ENCODE results near the gene HDAC4. TPM values are rescaled to one million over a fixed set of nuclear protein-coding genes. Genes with fewer than 3 reads are reported as not detected.

Gene HDAC4
- total and polyA plus RNA-seq, 2 donors from 2014 or later = 2.2 to 56.8 TPM

- H3K4me3 ChIP-seq (ENCODE audit: low read length in 3 of 3) = no peak overlapping the region
- TF ChIP-seq CTCF (IDR thresholded peaks at IDR 0.05; ENCODE audit: borderline replicate concordance, extremely low read depth, insufficient read depth) = no peak
- intact Hi-C loops (cut with DNase I) = no loop called here
- no peaks in the 10 kb centered on the region for H3K36me3 ChIP-seq (ENCODE audit: control insufficient read depth in 2 of 3, insufficient read depth in 3 of 3, low read length in 3 of 3)
- peaks cover 2 to 9% (median 4%) of the 10 kb centered on the region in 3 donors for H3K4me1 ChIP-seq (ENCODE audit: control insufficient read depth in 2 of 3, insufficient read depth in 2 of 3, low read depth in 1 of 3, low read length in 3 of 3)
- peak in 2 of 5 donors; percentile 6 to 23 for DNase-seq
- H3K27me3 ChIP-seq (ENCODE audit: control insufficient read depth, insufficient read depth, low read length) = no peaks in the 10 kb centered on the region
- no peak for FAIRE-seq
- H3K9ac ChIP-seq (ENCODE audit: low read length in 3 of 3) = no peak overlapping the region
- H3K27ac ChIP-seq (ENCODE audit: low read depth in 2 of 2, low read length in 2 of 2) = no peak overlapping the region
- H3K9me3 ChIP-seq (ENCODE audit: control insufficient read depth in 2 of 3, insufficient read depth in 1 of 3, low read length in 3 of 3) = no peaks in the 10 kb centered on the region
Observed at GRCh38 chr2:239318151-239318611, 82.6 kb downstream of the HDAC4 start.

GRCh38 chr2:239316562-239317465, 84.0 kb downstream of the HDAC4 start:
- peak in 3 of 5 donors; percentile 24 to 67 (median 54) for DNase-seq
- no peaks in the 10 kb centered on the region for H3K27me3 ChIP-seq (ENCODE audit: control insufficient read depth, insufficient read depth, low read length)
- H3K9me3 ChIP-seq (ENCODE audit: control insufficient read depth in 2 of 3, insufficient read depth in 1 of 3, low read length in 3 of 3) = no peaks in the 10 kb centered on the region
- peaks cover 2 to 9% (median 4%) of the 10 kb centered on the region in 3 donors for H3K4me1 ChIP-seq (ENCODE audit: control insufficient read depth in 2 of 3, insufficient read depth in 2 of 3, low read depth in 1 of 3, low read length in 3 of 3)
- no peak overlapping the region for H3K9ac ChIP-seq (ENCODE audit: low read length in 3 of 3)
- no peaks in the 10 kb centered on the region for H3K36me3 ChIP-seq (ENCODE audit: control insufficient read depth in 2 of 3, insufficient read depth in 3 of 3, low read length in 3 of 3)
- no peak overlapping the region for H3K4me3 ChIP-seq (ENCODE audit: low read length in 3 of 3)
- intact Hi-C loops (cut with DNase I) = no loop called here
- TF ChIP-seq CTCF (IDR thresholded peaks at IDR 0.05; ENCODE audit: borderline replicate concordance, extremely low read depth, insufficient read depth) = no peak
- FAIRE-seq = no peak
- no peak overlapping the region for H3K27ac ChIP-seq (ENCODE audit: low read depth in 2 of 2, low read length in 2 of 2)

- Histone ChIP-seq H3K9me3 (ENCODE audit: control insufficient read depth in 2 of 3, insufficient read depth in 1 of 3, low read length in 3 of 3) (no peaks in the 10 kb centered on the region), H3K9ac (ENCODE audit: low read length in 3 of 3) (no peak overlapping the region), H3K4me1 (ENCODE audit: control insufficient read depth in 2 of 3, insufficient read depth in 2 of 3, low read depth in 1 of 3, low read length in 3 of 3) (peaks cover 2 to 16% (median 10%) of the 10 kb centered on the region in 3 donors), H3K4me3 (ENCODE audit: low read length in 3 of 3) (no peak overlapping the region), H3K27ac (ENCODE audit: low read depth in 2 of 2, low read length in 2 of 2) (no peak overlapping the region), H3K27me3 (ENCODE audit: control insufficient read depth, insufficient read depth, low read length) (no peaks in the 10 kb centered on the region), H3K36me3 (ENCODE audit: control insufficient read depth in 2 of 3, insufficient read depth in 3 of 3, low read length in 3 of 3) (no peaks in the 10 kb centered on the region)
- no peak for TF ChIP-seq CTCF (IDR thresholded peaks at IDR 0.05; ENCODE audit: borderline replicate concordance, extremely low read depth, insufficient read depth)
- DNase-seq (no peak), FAIRE-seq (no peak)
- intact Hi-C loops (cut with DNase I) = no loop called here
Observed at GRCh38 chr2:239315308-239315707, 85.5 kb downstream of the HDAC4 start.
